ENCODE data around the gene SLC38A6.

The SLC38A6 gene

DNA sequence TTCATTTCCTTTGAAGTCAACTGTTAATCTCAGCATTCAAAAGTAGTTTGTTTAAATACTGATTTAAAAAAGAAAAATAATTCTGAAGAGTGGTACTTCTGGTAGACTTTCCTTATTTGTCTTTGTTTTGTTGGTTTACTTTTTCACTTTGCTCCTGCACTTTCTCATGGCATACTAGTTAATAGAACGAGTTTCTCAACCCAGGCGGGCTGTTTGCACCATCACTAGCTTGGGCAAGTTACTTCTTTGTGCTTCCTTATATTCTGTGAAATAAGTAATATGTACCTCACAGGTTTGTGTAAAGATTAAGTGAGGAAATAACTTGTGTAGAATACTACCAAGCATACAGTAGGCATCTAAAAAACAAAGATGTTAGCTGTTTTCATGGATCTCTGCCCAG lies 45.5 kb downstream of the SLC38A6 start:
- no peaks in the 10 kb centered on the region for H3K9me3 ChIP-seq (replicated peaks in 1 of 2; ENCODE audit: control insufficient read depth in 2 of 2, insufficient read depth in 1 of 2, low read depth in 1 of 2, low read length in 2 of 2)
- H3K9ac ChIP-seq (ENCODE audit: low read depth, low read length, poor library complexity), result no peak overlapping the region
- H2BK15ac ChIP-seq (ENCODE audit: low read length), result no peak overlapping the region
- no peak for DNase-seq (ENCODE audit: low spot score)
- H3K4me2 ChIP-seq (ENCODE audit: insufficient read depth, low read length, poor library complexity, severe bottlenecking), result no peak overlapping the region
- no peak overlapping the region for H2BK5ac ChIP-seq (ENCODE audit: low read length)
- H3K36me3 ChIP-seq (replicated peaks in 1 of 2; ENCODE audit: control insufficient read depth in 2 of 2, insufficient read depth in 2 of 2, low read length in 2 of 2), result no peaks in the 10 kb centered on the region
- H3K23ac ChIP-seq (ENCODE audit: low read depth, low read length, poor library complexity), result no peak overlapping the region
- H3K79me1 ChIP-seq (ENCODE audit: low read depth, low read length), result no peaks in the 10 kb centered on the region
- H2AK5ac ChIP-seq (ENCODE audit: low read depth, low read length), result no peak overlapping the region
- H3K4ac ChIP-seq (ENCODE audit: low read length), result no peak overlapping the region
- H3K18ac ChIP-seq (ENCODE audit: low read length), result no peak overlapping the region
- H3K27ac ChIP-seq (replicated peaks; ENCODE audit: low read length), result no peak overlapping the region
- H4K91ac ChIP-seq (ENCODE audit: low read depth, low read length, poor library complexity), result no peak overlapping the region
- WGBS, 2 donors (ENCODE audit: extremely low coverage in 2 of 2, insufficient read length in 2 of 2, insufficient replicate concordance in 1 of 2), result no CpG with 5 or more reads among the region's 2 CpGs
- no peaks in the 10 kb centered on the region for H3K4me1 ChIP-seq (ENCODE audit: control insufficient read depth in 2 of 2, insufficient read depth in 1 of 2, low read depth in 1 of 2, low read length in 2 of 2)
- H3K27me3 ChIP-seq (ENCODE audit: control insufficient read depth in 3 of 3, insufficient read depth in 3 of 3, low read depth in 1 of 3, low read length in 3 of 3), result no peaks in the 10 kb centered on the region
- H3K4me3 ChIP-seq (ENCODE audit: low read length in 2 of 2), result no peak overlapping the region
- H4K8ac ChIP-seq (ENCODE audit: low read depth, low read length), result no peak overlapping the region
- H2BK120ac ChIP-seq (ENCODE audit: low read depth, low read length), result no peak overlapping the region
- H2AFZ ChIP-seq (ENCODE audit: low read length), result no peak overlapping the region
- H2BK12ac ChIP-seq (ENCODE audit: low read length), result no peak overlapping the region
- H3K14ac ChIP-seq (ENCODE audit: low read length), result no peak overlapping the region

DNA sequence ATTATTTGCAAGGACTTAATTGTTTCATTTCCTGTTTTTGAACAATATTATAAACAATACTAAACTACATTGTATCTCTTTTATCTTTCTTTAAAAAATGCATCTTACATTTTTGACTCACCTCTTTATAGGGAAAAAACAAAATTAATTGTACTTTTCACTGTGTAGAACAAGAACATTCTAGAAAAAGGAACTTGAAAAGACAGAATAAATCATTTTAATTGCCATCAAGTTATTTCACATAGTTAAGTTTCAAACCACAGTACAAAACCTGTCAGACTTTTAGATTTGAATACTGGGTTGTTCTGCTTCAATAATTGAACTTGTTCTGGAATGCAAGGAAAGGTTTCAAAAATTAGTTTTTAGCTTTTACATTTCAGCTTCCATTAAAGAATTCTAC lies 50.0 kb downstream of the SLC38A6 start:
- no peak overlapping the region for H2AK5ac ChIP-seq (ENCODE audit: low read depth, low read length)
- no peak overlapping the region for H2AFZ ChIP-seq (ENCODE audit: low read length)
- DNase-seq (ENCODE audit: low spot score), result no peak
- H2BK15ac ChIP-seq (ENCODE audit: low read length), result no peak overlapping the region
- H3K27ac ChIP-seq (replicated peaks; ENCODE audit: low read length), result no peak overlapping the region
- H3K79me1 ChIP-seq (ENCODE audit: low read depth, low read length), result no peaks in the 10 kb centered on the region
- H2BK5ac ChIP-seq (ENCODE audit: low read length), result no peak overlapping the region
- no peak overlapping the region for H3K9ac ChIP-seq (ENCODE audit: low read depth, low read length, poor library complexity)
- H3K4me3 ChIP-seq (ENCODE audit: low read length in 2 of 2), result no peak overlapping the region
- H3K14ac ChIP-seq (ENCODE audit: low read length), result no peak overlapping the region
- H4K8ac ChIP-seq (ENCODE audit: low read depth, low read length), result no peak overlapping the region
- H3K4ac ChIP-seq (ENCODE audit: low read length), result no peak overlapping the region
- no peak overlapping the region for H2BK12ac ChIP-seq (ENCODE audit: low read length)
- no peaks in the 10 kb centered on the region for H3K36me3 ChIP-seq (replicated peaks in 1 of 2; ENCODE audit: control insufficient read depth in 2 of 2, insufficient read depth in 2 of 2, low read length in 2 of 2)
- no peaks in the 10 kb centered on the region for H3K4me1 ChIP-seq (ENCODE audit: control insufficient read depth in 2 of 2, insufficient read depth in 1 of 2, low read depth in 1 of 2, low read length in 2 of 2)
- no peak overlapping the region for H3K23ac ChIP-seq (ENCODE audit: low read depth, low read length, poor library complexity)
- H3K18ac ChIP-seq (ENCODE audit: low read length), result no peak overlapping the region
- no peak overlapping the region for H2BK120ac ChIP-seq (ENCODE audit: low read depth, low read length)
- no peaks in the 10 kb centered on the region for H3K27me3 ChIP-seq (ENCODE audit: control insufficient read depth in 3 of 3, insufficient read depth in 3 of 3, low read depth in 1 of 3, low read length in 3 of 3)
- H3K9me3 ChIP-seq (replicated peaks in 1 of 2; ENCODE audit: control insufficient read depth in 2 of 2, insufficient read depth in 1 of 2, low read depth in 1 of 2, low read length in 2 of 2), result no peaks in the 10 kb centered on the region
- no peak overlapping the region for H4K91ac ChIP-seq (ENCODE audit: low read depth, low read length, poor library complexity)
- H3K4me2 ChIP-seq (ENCODE audit: insufficient read depth, low read length, poor library complexity, severe bottlenecking), result no peak overlapping the region

DNA sequence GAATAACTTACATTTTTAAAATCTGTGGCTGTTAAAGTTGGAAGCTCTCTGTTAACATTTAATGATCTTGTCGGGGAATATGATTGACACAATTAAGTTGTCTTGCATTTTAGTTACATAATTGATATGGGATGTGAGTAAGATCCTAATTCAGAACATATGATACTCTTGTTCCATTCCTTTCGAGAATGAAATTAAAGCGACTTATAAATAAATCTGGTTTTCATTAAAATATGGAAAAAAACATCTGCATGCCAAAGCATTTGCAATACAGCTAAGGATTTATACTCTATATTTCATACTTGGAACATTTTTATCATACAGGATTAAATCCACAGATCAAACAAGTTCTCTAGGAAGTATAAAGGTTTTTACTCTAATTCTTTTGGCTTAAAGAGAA lies 52.0 kb downstream of the SLC38A6 start:
- DNase-seq (ENCODE audit: low spot score), result no peak
- no peaks in the 10 kb centered on the region for H3K4me1 ChIP-seq (ENCODE audit: control insufficient read depth in 2 of 2, insufficient read depth in 1 of 2, low read depth in 1 of 2, low read length in 2 of 2)
- no peaks in the 10 kb centered on the region for H3K9me3 ChIP-seq (replicated peaks in 1 of 2; ENCODE audit: control insufficient read depth in 2 of 2, insufficient read depth in 1 of 2, low read depth in 1 of 2, low read length in 2 of 2)
- H3K4me3 ChIP-seq (ENCODE audit: low read length in 2 of 2), result no peak overlapping the region
- no peak overlapping the region for H4K8ac ChIP-seq (ENCODE audit: low read depth, low read length)
- no peak overlapping the region for H2BK5ac ChIP-seq (ENCODE audit: low read length)
- no peak overlapping the region for H3K27ac ChIP-seq (replicated peaks; ENCODE audit: low read length)
- no peak overlapping the region for H3K4ac ChIP-seq (ENCODE audit: low read length)
- H3K23ac ChIP-seq (ENCODE audit: low read depth, low read length, poor library complexity), result no peak overlapping the region
- H3K9ac ChIP-seq (ENCODE audit: low read depth, low read length, poor library complexity), result no peak overlapping the region
- no CpG with 5 or more reads among the region's 3 CpGs for WGBS, 2 donors (ENCODE audit: extremely low coverage in 2 of 2, insufficient read length in 2 of 2, insufficient replicate concordance in 1 of 2)
- no peak overlapping the region for H2AFZ ChIP-seq (ENCODE audit: low read length)
- no peak overlapping the region for H2BK120ac ChIP-seq (ENCODE audit: low read depth, low read length)
- no peak overlapping the region for H2BK12ac ChIP-seq (ENCODE audit: low read length)
- no peak overlapping the region for H3K18ac ChIP-seq (ENCODE audit: low read length)
- H3K27me3 ChIP-seq (ENCODE audit: control insufficient read depth in 3 of 3, insufficient read depth in 3 of 3, low read depth in 1 of 3, low read length in 3 of 3), result no peaks in the 10 kb centered on the region
- no peak overlapping the region for H3K4me2 ChIP-seq (ENCODE audit: insufficient read depth, low read length, poor library complexity, severe bottlenecking)
- H2AK5ac ChIP-seq (ENCODE audit: low read depth, low read length), result no peak overlapping the region
- H2BK15ac ChIP-seq (ENCODE audit: low read length), result no peak overlapping the region
- H3K14ac ChIP-seq (ENCODE audit: low read length), result no peak overlapping the region
- no peak overlapping the region for H4K91ac ChIP-seq (ENCODE audit: low read depth, low read length, poor library complexity)
- H3K79me1 ChIP-seq (ENCODE audit: low read depth, low read length), result no peaks in the 10 kb centered on the region
- no peaks in the 10 kb centered on the region for H3K36me3 ChIP-seq (replicated peaks in 1 of 2; ENCODE audit: control insufficient read depth in 2 of 2, insufficient read depth in 2 of 2, low read length in 2 of 2)

DNA sequence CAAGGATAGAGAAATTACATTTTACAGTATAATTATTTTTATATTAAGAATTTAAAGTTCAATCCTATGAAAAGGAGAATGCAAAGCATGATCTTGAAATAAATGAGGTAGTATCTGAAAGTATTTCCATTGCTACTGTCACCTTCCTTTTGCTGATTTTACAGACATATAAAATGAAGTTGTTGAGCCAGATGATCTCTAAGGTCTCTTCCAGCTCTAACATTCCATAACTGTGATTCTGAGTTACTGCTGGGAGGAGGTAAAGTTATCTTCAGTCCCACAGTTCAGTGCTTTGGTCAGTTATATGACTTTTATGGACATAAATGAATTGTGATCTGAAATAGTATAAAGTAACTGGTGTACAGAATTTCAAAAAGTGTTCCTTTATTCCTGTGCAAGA lies 52.8 kb downstream of the SLC38A6 start:
- H3K23ac ChIP-seq (ENCODE audit: low read depth, low read length, poor library complexity), result no peak overlapping the region
- H4K91ac ChIP-seq (ENCODE audit: low read depth, low read length, poor library complexity), result no peak overlapping the region
- no peak overlapping the region for H2AFZ ChIP-seq (ENCODE audit: low read length)
- no peak overlapping the region for H3K4me3 ChIP-seq (ENCODE audit: low read length in 2 of 2)
- H3K9me3 ChIP-seq (replicated peaks in 1 of 2; ENCODE audit: control insufficient read depth in 2 of 2, insufficient read depth in 1 of 2, low read depth in 1 of 2, low read length in 2 of 2), result no peaks in the 10 kb centered on the region
- no peak overlapping the region for H4K8ac ChIP-seq (ENCODE audit: low read depth, low read length)
- H3K79me1 ChIP-seq (ENCODE audit: low read depth, low read length), result no peaks in the 10 kb centered on the region
- no peaks in the 10 kb centered on the region for H3K4me1 ChIP-seq (ENCODE audit: control insufficient read depth in 2 of 2, insufficient read depth in 1 of 2, low read depth in 1 of 2, low read length in 2 of 2)
- no peaks in the 10 kb centered on the region for H3K27me3 ChIP-seq (ENCODE audit: control insufficient read depth in 3 of 3, insufficient read depth in 3 of 3, low read depth in 1 of 3, low read length in 3 of 3)
- H2BK5ac ChIP-seq (ENCODE audit: low read length), result no peak overlapping the region
- H3K4ac ChIP-seq (ENCODE audit: low read length), result no peak overlapping the region
- H3K14ac ChIP-seq (ENCODE audit: low read length), result no peak overlapping the region
- DNase-seq (ENCODE audit: low spot score), result no peak
- no peak overlapping the region for H3K4me2 ChIP-seq (ENCODE audit: insufficient read depth, low read length, poor library complexity, severe bottlenecking)
- H3K27ac ChIP-seq (replicated peaks; ENCODE audit: low read length), result no peak overlapping the region
- no peak overlapping the region for H2BK12ac ChIP-seq (ENCODE audit: low read length)
- H3K36me3 ChIP-seq (replicated peaks in 1 of 2; ENCODE audit: control insufficient read depth in 2 of 2, insufficient read depth in 2 of 2, low read length in 2 of 2), result no peaks in the 10 kb centered on the region
- H3K18ac ChIP-seq (ENCODE audit: low read length), result no peak overlapping the region
- no peak overlapping the region for H2BK120ac ChIP-seq (ENCODE audit: low read depth, low read length)
- H2AK5ac ChIP-seq (ENCODE audit: low read depth, low read length), result no peak overlapping the region
- no peak overlapping the region for H3K9ac ChIP-seq (ENCODE audit: low read depth, low read length, poor library complexity)
- H2BK15ac ChIP-seq (ENCODE audit: low read length), result no peak overlapping the region
